ENCODE data around the gene GDI1. TPM values are rescaled to one million over a fixed set of nuclear protein-coding genes. Genes with fewer than 3 reads are reported as not detected.

The GDI1 gene
- polyA plus RNA-seq, 2 donors, result 46.4 to 63.5 TPM

DNA sequence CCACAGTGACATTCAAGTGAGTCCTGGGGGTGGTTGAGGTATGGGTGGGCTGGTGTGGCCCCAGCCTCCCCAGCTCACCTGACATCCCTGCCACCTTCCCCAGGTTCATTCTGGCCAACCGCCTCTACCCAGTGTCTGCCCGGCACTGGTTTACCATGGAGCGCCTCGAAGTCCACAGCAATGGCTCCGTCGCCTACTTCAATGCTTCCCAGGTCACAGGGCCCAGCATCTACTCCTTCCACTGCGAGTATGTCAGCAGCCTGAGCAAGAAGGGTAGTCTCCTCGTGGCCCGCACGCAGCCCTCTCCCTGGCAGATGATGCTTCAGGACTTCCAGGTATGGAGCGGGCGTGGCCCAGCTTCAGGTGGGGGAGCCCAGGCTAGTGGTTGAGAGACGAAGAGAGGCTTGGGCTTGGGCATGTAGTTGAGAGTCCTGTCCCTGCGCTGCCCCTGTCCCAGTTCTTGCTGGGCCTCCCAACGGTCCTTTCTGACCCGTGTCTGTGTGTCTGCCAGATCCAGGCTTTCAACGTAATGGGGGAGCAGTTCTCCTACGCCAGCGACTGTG, 1.7 kb upstream of the GDI1 start:
- peaks cover 0 to 2% of the 10 kb centered on the region in 2 donors for H3K4me1 ChIP-seq (ENCODE audit: control insufficient read depth in 2 of 2, insufficient read depth in 2 of 2, low read length in 1 of 2)

DNA sequence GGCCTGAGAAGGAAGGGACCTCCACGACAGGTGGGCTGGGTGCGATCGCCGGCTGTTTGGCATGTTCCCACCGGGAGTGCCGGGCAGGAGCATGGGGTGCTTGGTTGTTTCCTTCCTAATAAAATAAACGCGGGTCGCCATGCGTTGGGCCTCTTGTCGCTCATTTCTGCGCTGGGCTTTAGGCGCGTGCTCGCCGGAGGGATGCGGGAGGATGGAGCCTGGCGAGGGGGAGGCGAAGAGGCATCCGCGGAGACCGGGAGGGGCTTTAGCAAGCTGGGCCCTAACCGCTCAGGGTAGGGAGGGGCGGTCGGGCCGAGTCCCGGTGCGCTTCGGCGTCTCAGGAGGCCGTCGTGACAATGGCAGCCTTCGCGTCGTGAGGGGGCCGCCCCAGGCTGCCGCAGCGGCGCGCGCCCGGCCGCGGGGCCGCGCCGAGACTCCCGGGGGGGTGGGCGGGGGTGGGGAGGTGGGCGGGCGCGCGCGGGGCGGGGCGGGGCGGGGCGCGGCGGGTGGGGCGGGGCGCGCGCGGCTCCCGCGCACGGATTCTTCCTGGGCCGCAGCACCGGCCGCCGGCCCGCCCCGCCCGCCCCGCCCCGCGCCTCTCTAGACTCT, 476 bp upstream of the GDI1 start:
- H3K36me3 ChIP-seq (ENCODE audit: control insufficient read depth in 2 of 2, insufficient read depth in 2 of 2, low read length in 1 of 2), result peaks cover 0 to 36% of the 10 kb centered on the region in 2 donors

More for the DNA sequence above, 1.7 kb upstream of the GDI1 start:
- WGBS, 2 donors, result 92% methylated on average over 16 to 19 of the region's 19 CpGs
- Histone ChIP-seq H3K36me3 (ENCODE audit: control insufficient read depth in 2 of 2, insufficient read depth in 2 of 2, low read length in 1 of 2) (peaks cover 0 to 32% of the 10 kb centered on the region in 2 donors), H3K9me3 (ENCODE audit: control insufficient read depth in 2 of 2, insufficient read depth in 1 of 2, low read depth in 1 of 2, low read length in 1 of 2) (no peaks in the 10 kb centered on the region), H3K27ac (ENCODE audit: low read depth in 2 of 2, low read length in 1 of 2) (no peak overlapping the region), H3K27me3 (ENCODE audit: control insufficient read depth in 1 of 2, insufficient read depth in 2 of 2, low read length in 2 of 2) (no peaks in the 10 kb centered on the region), H3K4me3 (ENCODE audit: low read depth in 1 of 2, low read length in 2 of 2) (no peak overlapping the region)

DNA sequence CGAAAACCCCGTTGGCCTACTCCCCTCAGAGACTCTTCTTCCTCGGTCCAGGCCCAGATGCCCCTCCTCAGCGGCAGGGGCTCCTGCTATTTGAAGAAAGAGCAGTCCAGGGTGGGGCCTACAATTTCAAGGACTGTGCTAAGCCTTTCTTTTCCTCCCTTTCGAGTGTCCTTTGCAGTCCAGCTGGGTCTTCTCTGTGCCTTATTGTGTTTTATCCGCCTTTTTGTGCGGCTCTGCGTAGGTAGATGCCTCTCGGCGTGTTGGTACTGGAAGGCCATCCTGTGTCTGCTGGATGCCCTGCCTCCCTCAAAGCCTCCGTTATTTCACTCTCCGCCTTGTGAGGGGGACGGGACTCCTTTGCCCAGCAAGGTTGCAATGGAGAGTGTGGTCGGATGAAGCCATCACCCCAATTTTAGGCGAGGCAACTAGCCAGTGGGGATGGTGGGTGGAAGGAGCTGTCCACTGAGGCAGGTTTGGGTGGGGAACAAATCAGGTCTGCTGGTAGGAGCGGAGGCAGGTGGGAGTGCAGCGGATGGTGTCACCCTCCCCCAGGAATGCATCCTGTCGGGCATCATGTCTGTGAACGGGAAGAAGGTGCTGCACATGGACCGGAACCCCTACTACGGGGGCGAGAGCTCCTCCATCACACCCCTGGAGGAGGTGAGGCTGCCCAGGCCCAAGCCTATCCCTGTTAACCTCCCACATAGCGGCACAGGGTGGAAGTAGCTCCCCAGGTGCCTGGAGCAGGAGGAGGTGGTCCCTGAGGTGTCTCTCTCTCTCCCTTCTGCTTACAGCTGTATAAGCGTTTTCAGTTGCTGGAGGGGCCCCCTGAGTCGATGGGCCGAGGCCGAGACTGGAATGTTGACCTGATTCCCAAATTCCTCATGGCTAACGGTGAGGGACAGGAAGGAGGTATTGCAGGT, 1.3 kb downstream of the GDI1 start:
- peaks cover 0 to 33% of the 10 kb centered on the region in 2 donors for H3K36me3 ChIP-seq (ENCODE audit: control insufficient read depth in 2 of 2, insufficient read depth in 2 of 2, low read length in 1 of 2)
- peaks cover 2 to 5% of the 10 kb centered on the region in 2 donors for H3K4me1 ChIP-seq (ENCODE audit: control insufficient read depth in 2 of 2, insufficient read depth in 2 of 2, low read length in 1 of 2)
- no peaks in the 10 kb centered on the region for H3K27me3 ChIP-seq (ENCODE audit: control insufficient read depth in 1 of 2, insufficient read depth in 2 of 2, low read length in 2 of 2)
- no peak overlapping the region for H3K27ac ChIP-seq (ENCODE audit: low read depth in 2 of 2, low read length in 1 of 2)
- peak overlapping the region; percentile 49 to 78 for H3K4me3 ChIP-seq (ENCODE audit: low read depth in 1 of 2, low read length in 2 of 2)
- no peaks in the 10 kb centered on the region for H3K9me3 ChIP-seq (ENCODE audit: control insufficient read depth in 2 of 2, insufficient read depth in 1 of 2, low read depth in 1 of 2, low read length in 1 of 2)
- 34 to 63% methylated on average over 28 of the region's 28 CpGs for WGBS, 2 donors

More for the DNA sequence above, 476 bp upstream of the GDI1 start:
- Histone ChIP-seq H3K4me1 (ENCODE audit: control insufficient read depth in 2 of 2, insufficient read depth in 2 of 2, low read length in 1 of 2) (peaks cover 0 to 2% of the 10 kb centered on the region in 2 donors), H3K27me3 (ENCODE audit: control insufficient read depth in 1 of 2, insufficient read depth in 2 of 2, low read length in 2 of 2) (no peaks in the 10 kb centered on the region), H3K27ac (ENCODE audit: low read depth in 2 of 2, low read length in 1 of 2) (peak overlapping the region; percentile 89 to 92), H3K9me3 (ENCODE audit: control insufficient read depth in 2 of 2, insufficient read depth in 1 of 2, low read depth in 1 of 2, low read length in 1 of 2) (no peaks in the 10 kb centered on the region), H3K4me3 (ENCODE audit: low read depth in 1 of 2, low read length in 2 of 2) (peak overlapping the region; percentile 49 to 78)
- WGBS, 2 donors, result 4 to 27% methylated on average over 27 to 66 of the region's 78 CpGs

DNA sequence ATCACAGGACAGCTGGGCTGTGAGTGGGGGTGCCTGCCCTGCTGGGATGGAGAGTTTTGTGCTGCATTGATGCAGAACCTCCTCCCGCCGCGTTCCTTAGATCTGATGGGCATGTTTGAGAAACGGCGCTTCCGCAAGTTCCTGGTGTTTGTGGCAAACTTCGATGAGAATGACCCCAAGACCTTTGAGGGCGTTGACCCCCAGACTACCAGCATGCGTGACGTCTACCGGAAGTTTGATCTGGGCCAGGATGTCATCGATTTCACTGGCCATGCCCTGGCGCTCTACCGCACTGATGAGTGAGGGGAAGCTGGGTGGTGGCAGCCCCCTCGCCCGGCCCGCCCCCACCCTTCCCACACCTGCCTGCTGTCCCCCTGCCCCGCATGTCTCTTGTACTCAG, 2.9 kb downstream of the GDI1 start:
- H3K27me3 ChIP-seq (ENCODE audit: control insufficient read depth in 1 of 2, insufficient read depth in 2 of 2, low read length in 2 of 2), result no peaks in the 10 kb centered on the region
- H3K9me3 ChIP-seq (ENCODE audit: control insufficient read depth in 2 of 2, insufficient read depth in 1 of 2, low read depth in 1 of 2, low read length in 1 of 2), result no peaks in the 10 kb centered on the region
- no peak overlapping the region for H3K27ac ChIP-seq (ENCODE audit: low read depth in 2 of 2, low read length in 1 of 2)
- no peak overlapping the region for H3K4me3 ChIP-seq (ENCODE audit: low read depth in 1 of 2, low read length in 2 of 2)
- peaks cover 0 to 24% of the 10 kb centered on the region in 2 donors for H3K36me3 ChIP-seq (ENCODE audit: control insufficient read depth in 2 of 2, insufficient read depth in 2 of 2, low read length in 1 of 2)
- WGBS, 2 donors, result 88 to 92% methylated on average over 18 of the region's 18 CpGs
- peaks cover 7 to 8% of the 10 kb centered on the region in 2 donors for H3K4me1 ChIP-seq (ENCODE audit: control insufficient read depth in 2 of 2, insufficient read depth in 2 of 2, low read length in 1 of 2)

DNA sequence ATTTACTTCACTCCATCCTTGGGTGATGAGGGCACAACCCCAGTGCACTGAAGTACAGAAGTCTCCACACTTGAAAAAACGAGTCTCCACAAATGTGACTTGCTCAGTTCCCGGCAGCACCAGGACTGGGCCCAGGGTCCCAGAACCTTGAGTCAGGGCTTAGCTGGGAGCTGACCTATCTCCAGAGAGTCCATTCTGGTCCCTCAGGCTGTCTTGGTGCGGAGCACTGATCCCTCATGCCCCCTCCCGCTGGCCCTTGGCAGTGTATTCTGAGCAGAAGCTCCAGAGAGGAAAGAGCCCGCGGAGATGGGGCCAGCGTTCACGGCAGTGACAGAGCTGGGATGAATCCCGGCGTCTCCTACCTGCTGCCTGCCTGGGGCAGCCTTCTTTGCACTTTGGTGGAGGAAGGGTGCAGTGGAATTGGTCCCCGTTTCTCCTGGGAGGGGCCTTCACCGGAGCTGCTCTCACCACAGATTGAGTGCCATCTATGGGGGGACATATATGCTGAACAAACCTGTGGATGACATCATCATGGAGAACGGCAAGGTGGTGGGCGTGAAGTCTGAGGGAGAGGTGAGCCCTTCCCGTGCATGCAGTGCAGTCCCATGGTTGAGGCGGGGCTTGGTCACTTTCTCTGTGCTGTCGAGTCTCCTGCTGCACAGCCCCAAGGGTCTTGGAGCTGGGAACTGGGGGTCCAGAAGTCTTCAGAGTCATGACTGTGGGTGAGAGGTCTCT, 3.8 kb downstream of the GDI1 start:
- Histone ChIP-seq H3K4me1 (ENCODE audit: control insufficient read depth in 2 of 2, insufficient read depth in 2 of 2, low read length in 1 of 2) (peaks cover 7 to 10% of the 10 kb centered on the region in 2 donors), H3K4me3 (ENCODE audit: low read depth in 1 of 2, low read length in 2 of 2) (no peak overlapping the region), H3K36me3 (ENCODE audit: control insufficient read depth in 2 of 2, insufficient read depth in 2 of 2, low read length in 1 of 2) (peaks cover 0 to 16% of the 10 kb centered on the region in 2 donors), H3K27ac (ENCODE audit: low read depth in 2 of 2, low read length in 1 of 2) (no peak overlapping the region), H3K27me3 (ENCODE audit: control insufficient read depth in 1 of 2, insufficient read depth in 2 of 2, low read length in 2 of 2) (no peaks in the 10 kb centered on the region), H3K9me3 (ENCODE audit: control insufficient read depth in 2 of 2, insufficient read depth in 1 of 2, low read depth in 1 of 2, low read length in 1 of 2) (no peaks in the 10 kb centered on the region)
- 81 to 83% methylated on average over 17 of the region's 17 CpGs for WGBS, 2 donors

DNA sequence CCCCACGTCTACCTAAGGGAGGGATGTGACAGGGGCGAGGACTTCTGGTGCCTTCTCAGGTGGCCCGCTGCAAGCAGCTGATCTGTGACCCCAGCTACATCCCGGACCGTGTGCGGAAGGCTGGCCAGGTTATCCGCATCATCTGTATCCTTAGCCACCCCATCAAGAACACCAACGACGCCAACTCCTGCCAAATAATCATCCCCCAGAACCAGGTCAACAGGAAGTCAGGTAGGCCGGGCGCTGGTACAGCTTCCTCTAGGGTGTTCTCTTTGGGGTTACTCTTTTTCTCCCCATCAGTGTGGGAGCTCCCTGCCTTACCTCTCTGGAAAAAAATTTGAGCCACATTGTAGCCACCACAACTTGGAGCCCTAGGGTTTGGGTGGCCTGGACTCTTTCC, 4.6 kb downstream of the GDI1 start:
- Histone ChIP-seq H3K36me3 (ENCODE audit: control insufficient read depth in 2 of 2, insufficient read depth in 2 of 2, low read length in 1 of 2) (peaks cover 0 to 16% of the 10 kb centered on the region in 2 donors), H3K4me1 (ENCODE audit: control insufficient read depth in 2 of 2, insufficient read depth in 2 of 2, low read length in 1 of 2) (peaks cover 7 to 10% of the 10 kb centered on the region in 2 donors), H3K9me3 (ENCODE audit: control insufficient read depth in 2 of 2, insufficient read depth in 1 of 2, low read depth in 1 of 2, low read length in 1 of 2) (no peaks in the 10 kb centered on the region), H3K4me3 (ENCODE audit: low read depth in 1 of 2, low read length in 2 of 2) (no peak overlapping the region), H3K27me3 (ENCODE audit: control insufficient read depth in 1 of 2, insufficient read depth in 2 of 2, low read length in 2 of 2) (no peaks in the 10 kb centered on the region), H3K27ac (ENCODE audit: low read depth in 2 of 2, low read length in 1 of 2) (no peak overlapping the region)
- 77 to 85% methylated on average over 11 of the region's 11 CpGs for WGBS, 2 donors

DNA sequence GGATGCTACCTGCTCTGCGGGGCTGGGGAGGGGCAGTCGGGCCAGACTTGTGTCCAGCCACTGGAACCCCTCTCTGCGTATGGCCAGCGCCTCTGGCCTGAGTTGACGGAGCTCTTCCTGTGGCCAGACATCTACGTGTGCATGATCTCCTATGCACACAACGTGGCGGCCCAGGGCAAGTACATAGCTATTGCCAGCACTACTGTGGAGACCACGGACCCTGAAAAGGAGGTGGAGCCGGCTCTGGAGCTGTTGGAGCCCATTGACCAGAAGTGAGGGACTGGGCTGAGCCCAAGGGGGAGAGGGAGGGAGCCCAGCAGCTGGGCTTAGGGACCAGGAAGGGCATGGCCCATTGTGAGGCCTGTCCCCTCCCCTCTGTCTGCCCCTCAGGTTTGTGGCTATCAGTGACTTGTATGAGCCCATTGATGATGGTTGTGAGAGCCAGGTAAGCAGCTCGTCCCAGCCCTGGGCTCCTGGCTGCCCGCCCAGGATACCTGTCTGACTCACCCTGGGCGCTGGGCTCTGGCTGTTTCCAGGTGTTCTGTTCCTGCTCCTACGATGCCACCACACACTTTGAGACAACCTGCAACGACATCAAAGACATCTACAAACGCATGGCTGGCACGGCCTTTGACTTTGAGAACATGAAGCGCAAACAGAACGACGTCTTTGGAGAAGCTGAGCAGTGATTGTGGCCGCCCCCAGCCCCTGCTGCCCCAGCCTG, 5.2 kb downstream of the GDI1 start:
- WGBS, 2 donors, result 62 to 73% methylated on average over 21 of the region's 21 CpGs

DNA sequence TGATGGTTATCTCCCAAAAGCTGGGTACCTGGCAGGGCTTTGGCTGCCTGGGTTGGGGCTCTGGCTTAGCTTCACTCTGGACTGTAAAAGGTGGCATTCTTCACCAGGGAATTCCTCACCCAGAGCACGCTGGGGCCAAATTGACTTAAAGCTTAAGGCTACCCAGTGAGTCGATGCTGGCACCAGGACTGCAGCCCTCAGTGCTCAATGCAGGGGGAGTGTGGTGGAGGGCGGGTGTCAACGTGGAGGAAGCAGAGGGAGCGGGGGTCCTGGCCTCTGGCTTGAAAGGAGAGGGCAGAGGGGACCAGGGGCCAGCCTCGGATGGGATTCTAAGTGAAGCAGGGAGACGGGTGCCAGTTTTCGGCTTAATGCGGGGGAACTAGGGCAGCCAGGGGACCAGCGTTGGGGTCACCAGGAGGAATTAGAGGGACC, 6.5 kb downstream of the GDI1 start:
- peak overlapping the region; percentile 78 to 80 for H3K27ac ChIP-seq (ENCODE audit: low read depth in 2 of 2, low read length in 1 of 2)
- WGBS, 2 donors, result 25 to 27% methylated on average over 10 of the region's 10 CpGs
- H3K4me1 ChIP-seq (ENCODE audit: control insufficient read depth in 2 of 2, insufficient read depth in 2 of 2, low read length in 1 of 2), result peaks cover 7 to 8% of the 10 kb centered on the region in 2 donors

More for the DNA sequence above, 5.2 kb downstream of the GDI1 start:
- Histone ChIP-seq H3K36me3 (ENCODE audit: control insufficient read depth in 2 of 2, insufficient read depth in 2 of 2, low read length in 1 of 2) (peaks cover 0 to 16% of the 10 kb centered on the region in 2 donors), H3K27me3 (ENCODE audit: control insufficient read depth in 1 of 2, insufficient read depth in 2 of 2, low read length in 2 of 2) (no peaks in the 10 kb centered on the region), H3K27ac (ENCODE audit: low read depth in 2 of 2, low read length in 1 of 2) (peak overlapping the region in 1 of 2 donors; percentile 17), H3K4me1 (ENCODE audit: control insufficient read depth in 2 of 2, insufficient read depth in 2 of 2, low read length in 1 of 2) (peaks cover 7 to 10% of the 10 kb centered on the region in 2 donors), H3K9me3 (ENCODE audit: control insufficient read depth in 2 of 2, insufficient read depth in 1 of 2, low read depth in 1 of 2, low read length in 1 of 2) (no peaks in the 10 kb centered on the region), H3K4me3 (ENCODE audit: low read depth in 1 of 2, low read length in 2 of 2) (no peak overlapping the region)

More for the DNA sequence above, 6.5 kb downstream of the GDI1 start:
- H3K36me3 ChIP-seq (ENCODE audit: control insufficient read depth in 2 of 2, insufficient read depth in 2 of 2, low read length in 1 of 2), result peaks cover 0 to 17% of the 10 kb centered on the region in 2 donors
- no peaks in the 10 kb centered on the region for H3K9me3 ChIP-seq (ENCODE audit: control insufficient read depth in 2 of 2, insufficient read depth in 1 of 2, low read depth in 1 of 2, low read length in 1 of 2)
- H3K4me3 ChIP-seq (ENCODE audit: low read depth in 1 of 2, low read length in 2 of 2), result peak overlapping the region in 1 of 2 donors; percentile 42
- H3K27me3 ChIP-seq (ENCODE audit: control insufficient read depth in 1 of 2, insufficient read depth in 2 of 2, low read length in 2 of 2), result no peaks in the 10 kb centered on the region

Measured in esophagus (tissue), 2 donors.